Osteoblast (primary cell): ENCODE measurements around the gene TFDP1. TPM values are rescaled to one million over a fixed set of nuclear protein-coding genes. Genes with fewer than 3 reads are reported as not detected.

ENCODE experiments used
- DNase-seq: peaks from one replicate; pipeline ENCODE4 v3.0.0; 2011; ENCODE audit warnings: low spot score, mixed read lengths; ENCODE audit not compliant: insufficient read length; ENCODE audit errors: missing footprints
- H2AFZ ChIP-seq: 2 replicates; pipeline ENCODE4 v1.6.0; 2011; ENCODE audit warnings: mild to moderate bottlenecking, low read length
- H3K27ac ChIP-seq: 2 replicates; pipeline ENCODE4 v1.5.1; 2011; ENCODE audit warnings: mild to moderate bottlenecking, low read depth, low read length, moderate library complexity
- H3K27me3 ChIP-seq: 2 replicates; pipeline ENCODE4 v1.6.0; 2012; ENCODE audit warnings: mild to moderate bottlenecking, control low read depth, inconsistent platforms, low read length, moderate library complexity; ENCODE audit not compliant: insufficient read depth
- H3K36me3 ChIP-seq: 2 replicates; pipeline ENCODE4 v1.5.1; 2011; ENCODE audit warnings: mild to moderate bottlenecking, low read length, control low read depth, moderate library complexity; ENCODE audit not compliant: insufficient read depth
- H3K4me1 ChIP-seq: 2 replicates; pipeline ENCODE4 v1.5.1; 2011; ENCODE audit warnings: mild to moderate bottlenecking, low read length, control low read depth, moderate library complexity; ENCODE audit not compliant: insufficient read depth
- H3K4me2 ChIP-seq: 2 replicates; pipeline ENCODE4 v1.6.0; 2011; ENCODE audit warnings: mild to moderate bottlenecking, low read length; ENCODE audit not compliant: insufficient read depth
- H3K4me3 ChIP-seq: fragments of 200-600 bp; sonication (generic); 3 replicates; pipeline ENCODE4 v1.5.1; 2012; ENCODE audit warnings: mild to moderate bottlenecking, low read length, inconsistent platforms; ENCODE audit not compliant: insufficient read depth
- H3K79me2 ChIP-seq: 2 replicates; pipeline ENCODE4 v1.6.0; 2012; ENCODE audit warnings: mild to moderate bottlenecking, low read length, control low read depth, inconsistent platforms; ENCODE audit not compliant: insufficient read depth
- H3K9me3 ChIP-seq: 2 replicates; pipeline ENCODE4 v1.5.1; 2011; ENCODE audit warnings: low read depth, low read length, control low read depth
- H4K20me1 ChIP-seq: 2 replicates; pipeline ENCODE4 v1.6.0; 2012; ENCODE audit warnings: mild to moderate bottlenecking, low read length, control low read depth; ENCODE audit not compliant: insufficient read depth
- CTCF ChIP-seq: IDR thresholded peaks from 2 replicates; pipeline ENCODE4 v1.5.1; 2011; ENCODE audit warnings: mild to moderate bottlenecking, low read depth, low read length, moderate library complexity; ENCODE audit errors: extremely low read depth
- total RNA-seq: library from RNA; depleted of rRNA; stranded (reverse); fragments of >200 nt; gene quantifications from 2 replicates; pipeline ENCODE4 v1.2.3, GENCODE V29; 2012

The TFDP1 gene
- total RNA-seq, 1 donor = 56.8 TPM

GRCh38 chr13:113639616-113640262, 55.2 kb downstream of the TFDP1 start:
- H3K79me2 ChIP-seq = no peaks in the 10 kb centered on the region
- H3K27me3 ChIP-seq = no peaks in the 10 kb centered on the region
- no peaks in the 10 kb centered on the region for H3K4me1 ChIP-seq
- H3K9me3 ChIP-seq = no peaks in the 10 kb centered on the region
- H3K36me3 ChIP-seq = peaks cover 59% of the 10 kb centered on the region
- H3K4me3 ChIP-seq = no peak overlapping the region
- no peak overlapping the region for H3K4me2 ChIP-seq
- no peak for TF ChIP-seq CTCF
- H2AFZ ChIP-seq = no peak overlapping the region
- no peak overlapping the region for H3K27ac ChIP-seq
- H4K20me1 ChIP-seq = peaks cover 6% of the 10 kb centered on the region
- DNase-seq = peak; percentile 58

DNA sequence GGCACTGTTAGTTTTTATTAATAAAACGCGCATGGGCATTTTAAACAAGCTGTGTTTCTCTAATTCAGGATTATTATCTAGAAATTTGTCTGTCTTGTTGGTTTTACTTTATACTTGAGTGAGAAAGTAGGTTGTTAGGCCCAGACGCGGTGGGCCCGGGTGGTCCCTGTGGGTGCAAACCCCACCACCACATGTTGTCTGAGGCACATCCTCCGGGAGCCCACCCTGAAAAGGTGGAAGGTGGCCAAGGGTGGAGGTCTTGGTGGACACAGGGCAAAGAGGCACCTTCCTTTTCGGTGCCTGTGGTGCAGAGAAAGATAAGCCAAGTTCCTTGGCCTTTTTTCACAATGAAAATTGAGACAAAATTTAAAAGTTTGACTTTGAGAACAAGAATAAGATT, 56.9 kb downstream of the TFDP1 start:
- Histone ChIP-seq H3K79me2 (no peaks in the 10 kb centered on the region), H3K36me3 (peaks cover 42% of the 10 kb centered on the region), H4K20me1 (peaks cover 6% of the 10 kb centered on the region), H3K9me3 (no peaks in the 10 kb centered on the region), H3K27ac (no peak overlapping the region), H2AFZ (no peak overlapping the region), H3K4me2 (no peak overlapping the region), H3K4me1 (no peaks in the 10 kb centered on the region), H3K4me3 (no peak overlapping the region), H3K27me3 (no peaks in the 10 kb centered on the region)
- no peak for DNase-seq
- no peak for TF ChIP-seq CTCF

DNA sequence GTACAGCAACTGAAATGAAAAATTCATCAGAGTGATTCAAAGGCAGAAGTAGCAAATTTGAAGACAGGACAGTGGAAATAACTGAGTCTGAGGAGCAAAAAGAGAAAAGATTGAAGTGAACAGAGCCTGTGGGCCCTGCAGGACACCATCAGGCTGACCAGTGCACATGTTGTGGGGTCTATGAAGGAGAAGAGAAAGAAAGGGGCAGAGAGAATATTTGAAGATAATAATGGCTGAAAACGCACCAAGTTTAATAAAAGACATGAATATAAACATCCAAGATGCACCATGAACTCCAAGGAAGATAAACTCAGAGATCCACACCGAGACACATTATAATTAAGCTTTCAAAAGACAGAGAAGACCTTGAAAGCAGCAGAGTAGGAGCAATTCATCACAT, 58.0 kb downstream of the TFDP1 start:
- H3K27ac ChIP-seq = no peak overlapping the region
- H3K4me1 ChIP-seq = peaks cover 4% of the 10 kb centered on the region
- no peak overlapping the region for H3K4me3 ChIP-seq
- H3K79me2 ChIP-seq = no peaks in the 10 kb centered on the region
- H3K27me3 ChIP-seq = no peaks in the 10 kb centered on the region
- no peak for TF ChIP-seq CTCF
- no peak for DNase-seq
- H3K36me3 ChIP-seq = peaks cover 32% of the 10 kb centered on the region
- H3K9me3 ChIP-seq = no peaks in the 10 kb centered on the region
- peaks cover 6% of the 10 kb centered on the region for H4K20me1 ChIP-seq
- H3K4me2 ChIP-seq = no peak overlapping the region
- no peak overlapping the region for H2AFZ ChIP-seq

DNA sequence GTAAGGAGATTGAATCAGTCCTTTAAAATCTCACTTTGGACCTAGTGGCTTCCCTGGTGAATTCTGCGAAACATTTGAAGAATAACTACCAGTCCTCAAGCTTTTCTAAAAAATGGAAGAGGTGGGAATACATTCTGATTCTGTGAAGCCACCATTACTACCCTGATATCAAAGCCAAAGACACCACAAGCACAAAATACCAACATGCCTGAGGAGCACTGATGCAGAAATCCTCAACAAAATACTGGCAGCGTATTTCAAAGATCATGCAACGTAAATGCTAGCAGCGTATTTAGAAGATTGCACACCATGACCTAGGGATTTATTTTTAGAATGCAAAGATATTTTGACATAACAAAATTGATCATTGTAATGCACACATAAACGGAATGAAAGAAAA, 59.0 kb downstream of the TFDP1 start:
- no peak overlapping the region for H2AFZ ChIP-seq
- H3K27ac ChIP-seq = no peak overlapping the region
- peaks cover 4% of the 10 kb centered on the region for H3K4me1 ChIP-seq
- H4K20me1 ChIP-seq = peaks cover 6% of the 10 kb centered on the region
- no peak for DNase-seq
- no peaks in the 10 kb centered on the region for H3K27me3 ChIP-seq
- H3K9me3 ChIP-seq = no peaks in the 10 kb centered on the region
- no peak overlapping the region for H3K4me2 ChIP-seq
- H3K4me3 ChIP-seq = no peak overlapping the region
- H3K79me2 ChIP-seq = no peaks in the 10 kb centered on the region
- peaks cover 22% of the 10 kb centered on the region for H3K36me3 ChIP-seq
- no peak for TF ChIP-seq CTCF
